ENCODE data around the gene APEH.

The APEH gene

GRCh38 chr3:49733551-49733950 is 59.4 kb downstream of the APEH start:
- DNase-seq: no peak
